Cardiac ventricle fibroblast (primary cell): ENCODE data around the gene C1orf122. TPM values are rescaled to one million over a fixed set of nuclear protein-coding genes. Genes with fewer than 3 reads are reported as not detected.

Experiments used
- total RNA-seq: library from RNA; depleted of rRNA; stranded (reverse); fragments of >200 nt; gene quantifications from 2 replicates; pipeline ENCODE4 v1.2.3, GENCODE V29; 2015

Gene C1orf122
- 75.5 and 169 TPM in 2 replicates for total RNA-seq

DNA sequence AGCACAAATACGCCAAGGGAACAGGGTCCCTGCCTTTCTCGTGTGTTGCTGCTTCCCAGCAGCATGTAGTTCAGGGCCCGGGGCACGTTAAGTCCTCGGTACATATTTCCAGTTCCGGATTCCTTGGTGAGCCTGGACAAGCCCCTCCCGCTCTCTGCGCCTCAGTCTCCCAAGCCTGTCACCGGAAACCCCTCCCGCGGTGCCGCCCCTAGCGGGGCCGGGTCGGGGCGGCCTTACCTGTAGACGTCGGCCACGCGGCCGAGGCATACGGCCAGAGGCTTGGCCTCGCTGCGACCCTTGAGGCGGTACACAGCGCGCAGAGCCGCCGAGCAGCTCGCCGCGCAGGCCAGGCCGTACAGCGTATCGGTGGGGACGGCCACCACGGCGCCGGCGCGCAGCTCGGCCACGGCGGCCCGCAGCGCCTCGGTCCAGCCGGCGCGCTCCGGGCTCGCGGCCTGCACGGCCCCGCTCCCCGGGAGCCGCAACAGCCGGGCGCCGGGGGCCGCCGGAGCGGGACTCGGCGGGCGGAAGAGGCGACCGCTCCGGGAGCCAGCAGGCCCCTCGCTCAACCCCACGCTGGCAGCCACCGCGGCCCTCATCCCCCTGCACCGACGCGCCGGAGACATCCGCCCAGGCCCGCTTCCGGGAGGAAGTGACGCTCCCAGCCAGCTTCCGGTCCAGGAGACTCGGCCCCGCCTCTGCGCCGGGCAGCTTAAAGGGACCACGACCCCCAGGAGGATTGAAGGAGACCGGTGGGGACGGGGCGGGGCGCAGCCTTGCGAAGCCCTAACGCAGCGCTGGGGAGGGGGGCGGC lies at the start of gene C1orf122, which contains the start of gene YRDC:
C1orf122 (plus strand) TSS at position 236 of the 814 bp plus-strand sequence. CDS start 615 bp downstream, outside the sequence.
YRDC (minus strand) TSS at position 654 of the 814 bp plus-strand sequence; CDS start at position 626, 28 bp downstream.

DNA sequence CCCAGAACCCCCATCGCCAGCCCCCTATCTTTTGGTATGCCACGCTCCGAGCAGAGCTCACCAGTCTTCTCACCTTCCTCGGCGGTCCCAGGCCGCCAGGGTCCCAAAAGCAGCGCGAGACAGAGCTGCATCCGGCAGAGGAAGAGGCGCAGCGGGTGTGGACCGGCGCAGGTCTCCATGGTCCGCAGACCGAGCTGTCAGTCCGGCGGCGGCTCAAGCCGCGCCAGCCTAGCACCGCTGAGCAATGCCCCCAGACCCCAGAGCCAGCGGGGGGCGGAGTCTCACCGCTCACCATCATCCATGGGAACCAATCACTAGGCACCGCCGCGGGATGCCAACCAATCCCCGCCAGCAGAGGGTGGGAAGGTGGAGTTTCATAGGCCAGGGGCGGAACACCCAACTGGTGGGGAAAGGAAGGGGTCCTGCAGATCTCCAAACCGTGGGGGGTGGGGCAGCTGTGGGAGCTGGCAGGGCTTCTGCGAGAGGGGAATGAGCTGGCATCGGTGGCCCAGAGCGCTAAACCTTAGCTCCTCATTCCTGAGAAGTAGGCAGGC lies 42.6 kb upstream of the C1orf122 start, which contains the start of gene EPHA10:
EPHA10 (minus strand) TSS at position 233 of the 554 bp plus-strand sequence; CDS start at position 179, 54 bp downstream.

DNA sequence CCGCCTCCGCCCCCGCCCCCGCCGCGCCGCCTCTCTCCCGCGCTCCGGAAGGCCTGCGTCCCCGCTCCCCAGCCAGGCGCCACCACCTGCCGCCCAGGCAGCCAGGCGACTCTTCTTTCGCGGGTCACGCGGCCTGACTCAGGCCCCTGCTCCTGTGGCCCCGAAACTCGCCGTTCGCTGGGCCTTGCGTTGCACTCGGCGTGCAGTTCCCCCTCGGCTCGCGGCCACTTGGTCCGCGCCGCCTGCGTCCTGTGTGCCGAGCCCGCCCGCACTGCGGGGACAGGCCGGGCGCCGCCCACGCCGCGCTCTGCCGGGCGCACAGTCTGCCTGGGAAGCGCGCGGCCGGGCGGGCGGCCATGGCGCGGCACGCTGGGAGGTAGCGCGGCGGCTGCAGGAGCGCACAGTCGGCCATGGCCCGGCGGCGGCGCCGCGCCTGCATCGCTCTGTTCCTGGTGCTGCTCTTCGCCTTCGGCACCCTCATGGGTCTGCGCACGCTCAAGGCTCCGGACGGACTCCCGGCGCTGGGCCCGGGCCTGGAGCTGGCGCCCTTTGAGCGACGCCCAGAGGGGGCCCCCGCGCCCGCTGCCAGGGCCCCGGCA lies 13.7 kb upstream of the C1orf122 start, which contains the start of gene MANEAL:
MANEAL (plus strand) TSS at position 75 of the 599 bp plus-strand sequence; CDS start at position 411, 336 bp downstream.

Other genes with a start within 250 kb of the C1orf122 start
- gene GNL2, start 211.9 kb upstream of the C1orf122 start, total RNA-seq, result 25.5 and 27.1 TPM in 2 replicates
- 0.06 TPM in 1 of 2 replicates, not detected in the other for gene RSPO1, start 172.9 kb upstream of the C1orf122 start, total RNA-seq
- gene CDCA8, start 115.3 kb upstream of the C1orf122 start, total RNA-seq, result 0.87 and 2.1 TPM in 2 replicates
- gene EPHA10, start 42.7 kb upstream of the C1orf122 start, total RNA-seq, result not detected in 2 replicates
- gene MANEAL, start 13.9 kb upstream of the C1orf122 start, total RNA-seq, result 0.20 and 0.81 TPM in 2 replicates
- 9.2 and 11.4 TPM in 2 replicates for gene YRDC, start 418 bp downstream of the C1orf122 start, total RNA-seq
- 4.6 and 5.0 TPM in 2 replicates for gene MTF1, start 51.8 kb downstream of the C1orf122 start, total RNA-seq
- gene INPP5B, start 139.3 kb downstream of the C1orf122 start, total RNA-seq, result 14.6 and 15.2 TPM in 2 replicates
- 37.8 and 40.3 TPM in 2 replicates for gene SF3A3, start 182.2 kb downstream of the C1orf122 start, total RNA-seq
- gene FHL3, start 197.7 kb downstream of the C1orf122 start, total RNA-seq, result 26.2 and 44.6 TPM in 2 replicates
- gene UTP11, start 204.9 kb downstream of the C1orf122 start, total RNA-seq, result 28.2 and 50.9 TPM in 2 replicates
- gene POU3F1, start 239.0 kb downstream of the C1orf122 start, total RNA-seq, result 0.19 TPM in 1 of 2 replicates, not detected in the other